Measurements from ENCODE around the gene SNAPC2.

SNAPC2 gene

DNA sequence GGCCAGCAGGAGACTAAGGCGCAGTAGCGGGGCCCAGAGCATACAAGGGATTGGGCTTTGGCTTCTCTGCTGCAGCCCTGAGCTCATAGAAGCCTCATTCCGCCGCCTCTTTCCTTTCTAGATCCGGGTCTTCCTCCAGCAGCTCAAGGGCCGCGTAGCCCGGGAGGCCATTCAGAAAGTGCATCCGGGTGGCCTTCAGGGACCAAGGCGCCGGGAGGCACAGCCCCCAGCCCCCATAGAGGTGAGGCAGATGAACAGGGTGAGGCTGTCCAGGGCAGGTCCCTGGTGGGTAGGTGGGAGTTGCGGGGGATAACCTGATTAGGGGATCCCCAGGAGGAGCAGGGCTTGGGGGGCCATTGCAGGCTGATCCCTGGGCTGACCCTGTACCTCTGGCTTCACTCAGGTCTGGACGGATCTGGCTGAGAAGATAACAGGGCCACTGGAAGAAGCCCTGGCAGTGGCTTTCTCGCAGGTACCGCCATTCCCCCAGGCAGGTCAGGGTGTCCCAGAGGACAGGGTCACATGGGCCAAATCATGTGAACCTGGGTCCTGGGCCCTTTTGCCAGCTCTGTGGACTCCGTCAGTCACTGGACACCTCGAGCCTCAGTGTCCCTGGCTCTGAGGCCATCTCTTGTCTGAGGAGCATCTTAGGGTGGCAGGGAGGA lies 1.3 kb downstream of the SNAPC2 start:
- POLR2A ChIA-PET, result interaction anchor here (1.4 to 3.3 kb wide), 4 partner anchors 18 to 52 kb away, joined by 6 to 30 read pairs (median 22); partner anchors contain the start of genes LRRC8E, MAP2K7 and TIMM44
- DNase-seq (ENCODE audit: extremely low spot score), result no peak
- CTCF ChIA-PET, result interaction anchor here (0.6 to 2.9 kb wide), 4 partner anchors 13 to 52 kb away, joined by 3 to 19 read pairs (median 4); no protein-coding TSS in a partner anchor
- no peak for TF ChIP-seq FOXA1 (IDR thresholded peaks at IDR 0.05)
- TF ChIP-seq, protein P1, sequence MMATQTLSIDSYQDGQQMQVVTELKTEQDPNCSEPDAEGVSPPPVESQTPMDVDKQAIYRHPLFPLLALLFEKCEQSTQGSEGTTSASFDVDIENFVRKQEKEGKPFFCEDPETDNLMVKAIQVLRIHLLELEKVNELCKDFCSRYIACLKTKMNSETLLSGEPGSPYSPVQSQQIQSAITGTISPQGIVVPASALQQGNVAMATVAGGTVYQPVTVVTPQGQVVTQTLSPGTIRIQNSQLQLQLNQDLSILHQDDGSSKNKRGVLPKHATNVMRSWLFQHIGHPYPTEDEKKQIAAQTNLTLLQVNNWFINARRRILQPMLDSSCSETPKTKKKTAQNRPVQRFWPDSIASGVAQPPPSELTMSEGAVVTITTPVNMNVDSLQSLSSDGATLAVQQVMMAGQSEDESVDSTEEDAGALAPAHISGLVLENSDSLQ (IDR thresholded peaks at IDR 0.05), result no peak
- no peak for TF ChIP-seq CTBP1 (IDR thresholded peaks at IDR 0.05; ENCODE audit: borderline replicate concordance)
- no peak for TF ChIP-seq SP1 (IDR thresholded peaks at IDR 0.05)
- no peak for TF ChIP-seq HDGF (IDR thresholded peaks at IDR 0.05; ENCODE audit: borderline replicate concordance)
- TF ChIP-seq FOXM1 (IDR thresholded peaks at IDR 0.05; ENCODE audit: borderline replicate concordance), result no peak
- TF ChIP-seq L3MBTL2 (conservative IDR thresholded peaks at IDR 0.05), result no peak
- TF ChIP-seq TARDBP (IDR thresholded peaks at IDR 0.05), result no peak
- TF ChIP-seq BHLHE40 (IDR thresholded peaks at IDR 0.05; ENCODE audit: borderline replicate concordance), result no peak
- TF ChIP-seq LEF1 (IDR thresholded peaks at IDR 0.05; ENCODE audit: borderline replicate concordance), result no peak

DNA sequence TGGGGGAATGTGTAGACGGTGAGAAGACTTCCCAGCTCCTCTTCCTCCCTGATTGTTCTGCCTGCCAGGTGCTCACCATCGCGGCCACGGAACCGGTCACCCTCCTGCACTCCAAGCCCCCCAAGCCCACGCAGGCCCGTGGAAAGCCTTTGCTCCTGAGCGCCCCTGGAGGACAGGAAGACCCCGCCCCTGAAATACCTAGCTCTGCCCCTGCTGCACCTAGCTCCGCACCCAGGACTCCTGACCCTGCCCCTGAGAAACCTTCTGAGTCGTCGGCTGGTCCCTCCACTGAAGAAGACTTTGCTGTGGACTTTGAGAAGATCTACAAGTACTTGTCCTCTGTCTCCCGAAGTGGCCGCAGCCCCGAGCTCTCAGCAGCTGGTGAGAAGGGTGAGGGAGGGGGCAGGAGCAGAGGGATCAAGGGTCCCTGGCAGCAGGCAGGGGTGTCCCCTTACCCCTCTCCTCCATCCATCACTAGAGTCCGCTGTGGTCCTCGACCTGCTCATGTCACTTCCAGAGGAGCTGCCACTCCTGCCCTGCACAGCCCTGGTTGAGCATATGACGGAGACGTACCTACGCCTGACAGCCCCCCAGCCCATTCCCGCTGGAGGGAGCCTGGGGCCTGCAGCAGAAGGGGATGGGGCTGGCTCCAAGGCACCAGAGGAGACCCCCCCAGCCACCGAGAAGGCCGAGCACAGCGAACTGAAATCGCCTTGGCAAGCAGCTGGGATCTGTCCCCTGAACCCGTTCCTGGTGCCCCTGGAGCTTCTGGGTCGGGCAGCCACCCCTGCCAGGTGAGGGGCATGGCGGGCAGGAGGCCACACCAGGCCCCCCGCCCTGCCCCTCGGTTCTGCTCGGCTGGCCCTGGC lies 2.1 kb downstream of the SNAPC2 start:
- POLR2A ChIA-PET, result interaction anchor here (1.4 to 3.3 kb wide), 2 partner anchors 22 to 35 kb away, joined by 6 to 27 read pairs; partner anchors contain the start of genes LRRC8E and TIMM44
- CTCF ChIA-PET, result interaction anchor here (2.9 kb wide), 1 partner anchor 53 kb away, joined by 19 read pairs; no protein-coding TSS in a partner anchor
- no peak for TF ChIP-seq HDGF (IDR thresholded peaks at IDR 0.05; ENCODE audit: borderline replicate concordance)
- no peak for TF ChIP-seq BHLHE40 (IDR thresholded peaks at IDR 0.05; ENCODE audit: borderline replicate concordance)
- TF ChIP-seq CTBP1 (IDR thresholded peaks at IDR 0.05; ENCODE audit: borderline replicate concordance), result no peak
- no peak for TF ChIP-seq TARDBP (IDR thresholded peaks at IDR 0.05)
- TF ChIP-seq LEF1 (IDR thresholded peaks at IDR 0.05; ENCODE audit: borderline replicate concordance), result no peak
- TF ChIP-seq ZNF384 (IDR thresholded peaks at IDR 0.05), result no peak
- TF ChIP-seq L3MBTL2 (conservative IDR thresholded peaks at IDR 0.05), result no peak
- TF ChIP-seq ELF4 (IDR thresholded peaks at IDR 0.05), result no peak
- no peak for TF ChIP-seq FOXK2 (IDR thresholded peaks at IDR 0.05)
- no peak for TF ChIP-seq SUZ12 (IDR thresholded peaks at IDR 0.05)
- no peak for TF ChIP-seq FOXA1 (IDR thresholded peaks at IDR 0.05)
- no peak for TF ChIP-seq FOXM1 (IDR thresholded peaks at IDR 0.05; ENCODE audit: borderline replicate concordance)
- no peak for TF ChIP-seq NFRKB (IDR thresholded peaks at IDR 0.05)
- no peak for DNase-seq (ENCODE audit: extremely low spot score)

DNA sequence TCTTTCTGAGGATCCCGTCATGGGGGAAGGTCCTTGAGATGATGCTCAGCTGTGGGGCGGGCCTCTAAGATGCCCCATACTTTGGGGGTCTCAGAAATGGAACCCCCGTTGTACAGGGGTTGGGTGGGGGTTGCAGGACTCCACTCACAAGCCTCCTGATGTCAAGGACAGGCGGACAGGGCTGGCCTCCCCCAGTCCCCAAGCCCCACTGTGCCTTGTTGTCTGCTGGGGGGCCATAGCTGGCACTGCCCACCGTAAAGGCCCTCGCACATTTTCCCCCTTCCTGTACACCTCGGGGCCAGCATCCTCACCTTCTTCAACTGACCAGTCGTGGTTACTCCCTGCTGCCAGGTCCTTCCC lies 2.7 kb downstream of the SNAPC2 start:
- POLR2A ChIA-PET, result interaction anchor here (1.6 kb wide), 1 partner anchor 35 kb away, joined by 3 read pairs; the partner anchor contains the start of gene LRRC8E
- TF ChIP-seq TARDBP (IDR thresholded peaks at IDR 0.05), result no peak
- TF ChIP-seq ELF4 (IDR thresholded peaks at IDR 0.05), result no peak
- TF ChIP-seq HDGF (IDR thresholded peaks at IDR 0.05; ENCODE audit: borderline replicate concordance), result no peak
- TF ChIP-seq BHLHE40 (IDR thresholded peaks at IDR 0.05; ENCODE audit: borderline replicate concordance), result no peak
- TF ChIP-seq ZNF384 (IDR thresholded peaks at IDR 0.05), result no peak
- no peak for TF ChIP-seq FOXK2 (IDR thresholded peaks at IDR 0.05)
- no peak for TF ChIP-seq ARNT (IDR thresholded peaks at IDR 0.05)
- TF ChIP-seq CTBP1 (IDR thresholded peaks at IDR 0.05; ENCODE audit: borderline replicate concordance), result no peak
- DNase-seq (ENCODE audit: extremely low spot score), result no peak
- CTCF ChIA-PET, result no interaction called here

DNA sequence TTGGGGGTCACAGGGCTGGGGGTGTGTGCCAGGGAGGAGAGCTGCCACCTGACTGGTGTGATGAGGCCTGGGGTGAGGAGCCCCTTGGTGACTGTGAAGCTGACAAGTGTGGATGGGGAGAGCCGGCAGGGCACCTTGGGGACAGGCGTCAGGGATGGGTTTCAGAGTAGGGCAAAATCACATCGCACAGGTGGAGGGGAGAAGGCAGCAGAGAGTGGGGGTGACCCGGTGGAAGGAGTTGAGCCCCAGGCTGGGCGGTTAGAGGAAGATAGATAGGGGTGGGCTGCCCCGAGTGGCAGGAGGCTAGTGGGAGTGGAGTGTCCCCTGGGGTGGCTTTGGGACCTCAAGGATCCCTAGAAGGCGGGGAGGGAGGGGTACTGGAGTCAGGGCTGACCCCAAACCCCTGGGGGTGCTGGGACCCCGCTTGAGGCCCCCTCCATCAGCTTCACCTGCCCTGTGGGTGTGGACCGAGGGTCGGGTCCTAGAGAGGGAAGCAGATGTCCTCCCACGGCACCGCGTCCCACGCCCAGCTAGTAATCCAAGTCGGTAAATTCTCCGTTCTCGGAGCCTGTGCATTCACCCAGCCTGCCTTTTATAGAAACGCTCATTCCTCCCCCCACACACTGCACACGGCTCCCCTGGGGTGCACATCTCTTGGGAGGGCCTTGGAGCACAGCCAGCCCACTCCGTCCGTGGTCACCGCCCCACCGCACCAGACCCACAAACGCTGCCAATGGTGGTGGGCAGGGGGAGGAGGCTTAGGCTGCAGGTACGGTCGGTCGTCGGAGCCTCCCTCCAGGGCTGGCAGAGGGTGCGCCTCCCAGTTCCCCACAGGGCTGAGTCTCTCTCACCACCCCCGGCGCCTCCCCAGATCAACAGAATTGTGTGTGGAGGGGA lies 3.4 kb downstream of the SNAPC2 start:
- ChIA-PET CTCF (no interaction called here), POLR2A (interaction anchor here (1.6 kb wide), 1 partner anchor 36 kb away, joined by 3 read pairs; the partner anchor contains the start of gene LRRC8E)
- TF ChIP-seq FOXA1 (IDR thresholded peaks at IDR 0.05), result no peak
- TF ChIP-seq ZNF384 (IDR thresholded peaks at IDR 0.05), result no peak
- no peak for TF ChIP-seq TARDBP (IDR thresholded peaks at IDR 0.05)
- no peak for TF ChIP-seq ELF4 (IDR thresholded peaks at IDR 0.05)
- no peak for TF ChIP-seq HDGF (IDR thresholded peaks at IDR 0.05; ENCODE audit: borderline replicate concordance)
- TF ChIP-seq SUZ12 (IDR thresholded peaks at IDR 0.05), result no peak
- no peak for TF ChIP-seq CTBP1 (IDR thresholded peaks at IDR 0.05; ENCODE audit: borderline replicate concordance)
- no peak for DNase-seq (ENCODE audit: extremely low spot score)

DNA sequence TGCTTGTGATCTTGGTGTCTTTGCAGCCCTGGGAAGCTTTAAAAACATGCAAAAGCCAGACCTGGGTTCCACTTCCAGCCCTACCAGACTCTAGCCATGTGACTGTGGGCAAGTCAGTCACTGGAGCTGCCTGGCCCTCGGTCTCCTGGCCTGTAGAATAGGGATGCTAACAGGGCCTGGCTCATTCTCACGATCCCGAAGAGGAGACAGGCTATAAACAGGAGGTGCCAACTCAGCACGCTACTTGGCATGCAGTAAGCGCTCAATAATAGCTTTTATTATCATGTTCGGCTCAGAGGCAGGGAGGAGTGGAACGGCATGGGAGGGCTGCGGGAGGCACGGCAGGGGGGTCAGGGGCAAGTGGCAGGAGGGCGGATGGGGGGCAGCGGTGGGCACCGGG lies 4.1 kb downstream of the SNAPC2 start:
- POLR2A ChIA-PET, result interaction anchor here (1.6 kb wide), 1 partner anchor 36 kb away, joined by 3 read pairs; the partner anchor contains the start of gene LRRC8E
- CTCF ChIA-PET, result no interaction called here
- no peak for DNase-seq (ENCODE audit: extremely low spot score)
- TF ChIP-seq HDGF (IDR thresholded peaks at IDR 0.05; ENCODE audit: borderline replicate concordance), result no peak
- TF ChIP-seq, protein P1 (IDR thresholded peaks at IDR 0.05), result no peak
- TF ChIP-seq BHLHE40 (IDR thresholded peaks at IDR 0.05; ENCODE audit: borderline replicate concordance), result no peak
- no peak for TF ChIP-seq FOXK2 (IDR thresholded peaks at IDR 0.05)
- no peak for TF ChIP-seq FOXM1 (IDR thresholded peaks at IDR 0.05; ENCODE audit: borderline replicate concordance)
- TF ChIP-seq ELF4 (IDR thresholded peaks at IDR 0.05), result no peak
- TF ChIP-seq ZNF384 (IDR thresholded peaks at IDR 0.05), result no peak
- TF ChIP-seq TARDBP (IDR thresholded peaks at IDR 0.05), result no peak

Data from HEK293T (cell line).